CD14-positive monocyte (primary cell): Measurements from ENCODE around the gene ATP8B3. TPM values are rescaled to one million over a fixed set of nuclear protein-coding genes. Genes with fewer than 3 reads are reported as not detected.

ENCODE experiments used
- DNase-seq, 3 donors: peaks; one replicate each; pipeline ENCODE4 v3.0.0-alpha.2; 2011 to 2022
- H2AFZ ChIP-seq: 2 replicates; pipeline ENCODE4 v1.6.0; 2012; ENCODE audit warnings: mild to moderate bottlenecking, low read depth, low read length, inconsistent platforms; ENCODE audit not compliant: insufficient read depth, poor library complexity, severe bottlenecking
- H3K27ac ChIP-seq, 2 donors: 1 replicate in 1 of 2; 2 replicates in 1 of 2; pipeline ENCODE4 v1.5.1; 2012 to 2013; ENCODE audit warnings: low read length in 2 of 2, control low read depth in 1 of 2, inconsistent platforms in 1 of 2, low read depth in 1 of 2, mild to moderate bottlenecking in 1 of 2
- H3K27me3 ChIP-seq, 2 donors: one replicate each; pipeline versions ENCODE4 v1.6.0 to v1.6.1; 2011 to 2013; ENCODE audit warnings: low read length in 2 of 2; ENCODE audit not compliant: control insufficient read depth in 2 of 2, insufficient read depth in 2 of 2
- H3K36me3 ChIP-seq, 2 donors: replicated peaks in 1 of 2; 1 replicate in 1 of 2; 2 replicates in 1 of 2; pipeline versions ENCODE4 v1.5.1 to v1.6.1; 2012 to 2013; ENCODE audit warnings: low read length in 2 of 2, control low read depth in 1 of 2, inconsistent platforms in 1 of 2, mild to moderate bottlenecking in 1 of 2; ENCODE audit not compliant: insufficient read depth in 2 of 2, control insufficient read depth in 1 of 2
- H3K4me1 ChIP-seq, 2 donors: 1 replicate in 1 of 2; 2 replicates in 1 of 2; pipeline versions ENCODE4 v1.5.1 to v1.6.1; 2012 to 2013; ENCODE audit warnings: low read length in 2 of 2, control low read depth in 1 of 2, inconsistent platforms in 1 of 2, mild to moderate bottlenecking in 1 of 2, moderate library complexity in 1 of 2; ENCODE audit not compliant: insufficient read depth in 2 of 2, control insufficient read depth in 1 of 2
- H3K4me2 ChIP-seq: replicated peaks from 2 replicates; pipeline ENCODE3; 2012; ENCODE audit warnings: low read length, moderate library complexity, mild to moderate bottlenecking; ENCODE audit not compliant: poor library complexity, severe bottlenecking; ENCODE audit errors: extremely low read depth
- H3K4me3 ChIP-seq, 3 experiments: fragments of 200-600 bp in 1 of 3; sonication (generic) in 1 of 3; replicated peaks in 1 of 3; 1 replicate in 2 of 3; 2 replicates in 1 of 3; pipeline ENCODE4 v1.5.1; 2011 to 2013; ENCODE audit warnings: low read length in 3 of 3, mild to moderate bottlenecking in 3 of 3, control low read depth in 2 of 3, low read depth in 2 of 3, inconsistent platforms in 1 of 3, moderate library complexity in 1 of 3
- H3K79me2 ChIP-seq: 2 replicates; pipeline ENCODE4 v1.6.0; 2012; ENCODE audit warnings: mild to moderate bottlenecking, control low read depth, inconsistent platforms, low read length, moderate library complexity; ENCODE audit not compliant: insufficient read depth
- H3K9ac ChIP-seq: 2 replicates; pipeline ENCODE4 v1.6.0; 2017; ENCODE audit warnings: low read length, mild to moderate bottlenecking; ENCODE audit not compliant: insufficient read depth, poor library complexity, severe bottlenecking
- H3K9me3 ChIP-seq, 2 donors: replicated peaks in 1 of 2; 1 replicate in 1 of 2; 2 replicates in 1 of 2; pipeline versions ENCODE4 v1.5.1 to v1.6.1; 2012 to 2013; ENCODE audit warnings: low read length in 2 of 2, control low read depth in 1 of 2; ENCODE audit not compliant: control insufficient read depth in 1 of 2, insufficient read depth in 1 of 2
- H4K20me1 ChIP-seq: 2 replicates; pipeline ENCODE4 v1.6.0; 2012; ENCODE audit warnings: mild to moderate bottlenecking, low read length, control low read depth, moderate library complexity; ENCODE audit not compliant: insufficient read depth
- H3K27ac Mint-ChIP-seq, 7 donors: one replicate each; pipeline ENCODE4 v1.8.0; 2020; ENCODE audit warnings: mild to moderate bottlenecking in 7 of 7, mixed read lengths in 7 of 7, moderate library complexity in 6 of 7, inconsistent platforms in 2 of 7
- H3K27me3 Mint-ChIP-seq, 3 donors: one replicate each; pipeline ENCODE4 v1.8.0; 2021 to 2022; ENCODE audit warnings: low read depth in 3 of 3, mild to moderate bottlenecking in 3 of 3, mixed read lengths in 3 of 3, moderate library complexity in 3 of 3, inconsistent platforms in 1 of 3
- H3K36me3 Mint-ChIP-seq, 2 donors: one replicate each; pipeline ENCODE4 v1.8.0; 2020; ENCODE audit warnings: mixed read lengths in 2 of 2, inconsistent platforms in 1 of 2, mild to moderate bottlenecking in 1 of 2
- H3K4me1 Mint-ChIP-seq: one replicate; pipeline ENCODE4 v1.8.0; 2020; ENCODE audit warnings: mild to moderate bottlenecking, mixed read lengths
- H3K4me3 Mint-ChIP-seq, 2 donors: one replicate each; pipeline ENCODE4 v1.8.0; 2020; ENCODE audit warnings: mild to moderate bottlenecking in 2 of 2, mixed read lengths in 2 of 2, moderate library complexity in 1 of 2
- H3K9me3 Mint-ChIP-seq, 7 donors: one replicate each; pipeline ENCODE4 v1.8.0; 2020 to 2022; ENCODE audit warnings: mixed read lengths in 7 of 7, mild to moderate bottlenecking in 6 of 7, moderate library complexity in 6 of 7, inconsistent platforms in 2 of 7
- CTCF ChIP-seq: fragments of 200-600 bp; IDR thresholded peaks from one replicate; pipeline ENCODE4 v1.8.0; 2022; ENCODE audit warnings: antibody characterized with exemption, mild to moderate bottlenecking
- WGBS: methylation state at CpG from one replicate; pipeline ENCODE4 v1.1.5; 2013; ENCODE audit warnings: missing lambda C conversion rate; ENCODE audit not compliant: insufficient coverage; 5-methylcytosine and 5-hydroxymethylcytosine counted together
- intact Hi-C, 2 donors: fragments of 100-400 bp; cut with micrococcal nuclease; formaldehyde crosslinking; loops; one replicate each; pipeline versions ENCODE4 v1.15.0 to v1.15.1; 2023
- polyA plus RNA-seq, 3 donors: library from polyadenylated mRNA; depleted of rRNA in 1 of 3; unstranded in 2 of 3; stranded (reverse) in 1 of 3; fragments of 300-500 nt in 2 of 3; fragments of >200 nt in 1 of 3; fragmentation: Illumina TruSeq in 2 of 3; gene quantifications; 1 replicate in 2 of 3; 2 replicates in 1 of 3; pipeline ENCODE4 v1.2.3, GENCODE V29; 2012 to 2021

The ATP8B3 gene
- polyA plus RNA-seq, 3 donors: 1.6 to 8.2 (median 1.8) TPM

- Histone ChIP-seq H2AFZ (no peak overlapping the region), H3K9me3 (no peaks in the 10 kb centered on the region), H3K79me2 (peaks cover 75% of the 10 kb centered on the region), H3K27ac (peak overlapping the region; percentile 16 to 45), H3K27me3 (no peaks in the 10 kb centered on the region), H3K4me3 (peak overlapping the region in 1 of 3 experiments; percentile 97), H3K9ac (no peak overlapping the region), H3K4me2 (peak overlapping the region; percentile 67), H4K20me1 (peaks cover 72% of the 10 kb centered on the region), H3K36me3 (peaks cover 0 to 2% of the 10 kb centered on the region in 2 donors), H3K4me1 (peaks cover 56 to 76% of the 10 kb centered on the region in 2 donors)
- H3K36me3 Mint-ChIP-seq: peaks cover 2 to 11% of the 10 kb centered on the region in 2 donors
- peak; percentile 83 to 89 (median 87) for DNase-seq
- H3K27ac Mint-ChIP-seq: peak overlapping the region; percentile 57 to 93 (median 85)
- 14% methylated on average over 10 of the region's 27 CpGs for WGBS
- TF ChIP-seq CTCF: peak; percentile 87
- H3K4me3 Mint-ChIP-seq: peak overlapping the region; percentile 65 to 75
- H3K27me3 Mint-ChIP-seq: peaks cover 2 to 9% (median 7%) of the 10 kb centered on the region in 3 donors
- H3K4me1 Mint-ChIP-seq: peaks cover 46% of the 10 kb centered on the region
- no peaks in the 10 kb centered on the region for H3K9me3 Mint-ChIP-seq
- intact Hi-C loops: no loop called here
Measured at GRCh38 chr19:1853295-1854038, 41.4 kb upstream of the ATP8B3 start.

GRCh38 chr19:1852581-1853128 is 40.6 kb upstream of the ATP8B3 start:
- Histone ChIP-seq H4K20me1 (peaks cover 68% of the 10 kb centered on the region), H3K27ac (no peak overlapping the region), H3K36me3 (peaks cover 0 to 2% of the 10 kb centered on the region in 2 donors), H3K9me3 (no peaks in the 10 kb centered on the region), H3K4me1 (peaks cover 50 to 70% of the 10 kb centered on the region in 2 donors), H3K9ac (no peak overlapping the region), H3K4me2 (peak overlapping the region; percentile 67), H3K79me2 (peaks cover 72% of the 10 kb centered on the region), H3K27me3 (no peaks in the 10 kb centered on the region), H2AFZ (no peak overlapping the region), H3K4me3 (peak overlapping the region in 1 of 3 experiments; percentile 97)
- no peaks in the 10 kb centered on the region for H3K9me3 Mint-ChIP-seq
- H3K27ac Mint-ChIP-seq: peak overlapping the region in 1 of 7 donors; percentile 33
- WGBS: 78% methylated on average over 3 of the region's 9 CpGs
- no peak overlapping the region for H3K4me3 Mint-ChIP-seq
- intact Hi-C loops: no loop called here
- TF ChIP-seq CTCF: no peak
- peak in 1 of 3 donors; percentile 5 for DNase-seq
- H3K27me3 Mint-ChIP-seq: peaks cover 2 to 9% (median 7%) of the 10 kb centered on the region in 3 donors
- peaks cover 2 to 11% of the 10 kb centered on the region in 2 donors for H3K36me3 Mint-ChIP-seq
- peaks cover 39% of the 10 kb centered on the region for H3K4me1 Mint-ChIP-seq
